HEK293T (cell line): ENCODE measurements around the gene CDH12.

Source experiments
- CTCF ChIA-PET: fragments of 350-600 bp; formaldehyde crosslinking; extraction: SDS; loops from one replicate; lab custom pipeline; 2021; ENCODE audit warnings: antibody characterized with exemption, inconsistent platforms; lab: Yijun Ruan, JAX
- POLR2A ChIA-PET: fragments of 350-600 bp; formaldehyde crosslinking; extraction: SDS; loops from one replicate; lab custom pipeline; 2020; ENCODE audit warnings: antibody characterized with exemption, inconsistent platforms; lab: Yijun Ruan, JAX
- DNase-seq: peaks from one replicate; pipeline ENCODE4 v3.0.0; 2012; ENCODE audit warnings: mixed read lengths; ENCODE audit errors: extremely low spot score
- ARNT ChIP-seq: fragments of 450-650 bp; IDR thresholded peaks from 2 replicates; pipeline ENCODE4 v1.6.1; 2017; ENCODE audit warnings: mild to moderate bottlenecking
- BHLHE40 ChIP-seq: fragments of 450-650 bp; IDR thresholded peaks from 2 replicates; pipeline ENCODE4 v1.6.1; 2016; ENCODE audit warnings: mild to moderate bottlenecking, moderate library complexity, borderline replicate concordance
- CTBP1 ChIP-seq: fragments of 450-650 bp; IDR thresholded peaks from 2 replicates; pipeline ENCODE4 v1.6.1; 2016; ENCODE audit warnings: borderline replicate concordance
- ELF4 ChIP-seq: fragments of 450-650 bp; IDR thresholded peaks from 2 replicates; pipeline ENCODE4 v1.6.1; 2017; ENCODE audit warnings: antibody characterized with exemption
- FOXA1 ChIP-seq: fragments of 450-650 bp; IDR thresholded peaks from 2 replicates; pipeline ENCODE4 v1.6.1; 2016; ENCODE audit warnings: mild to moderate bottlenecking
- FOXK2 ChIP-seq: fragments of 450-650 bp; IDR thresholded peaks from 2 replicates; pipeline ENCODE4 v1.6.1; 2016; ENCODE audit warnings: mild to moderate bottlenecking
- FOXM1 ChIP-seq: fragments of 450-650 bp; IDR thresholded peaks from 2 replicates; pipeline ENCODE4 v1.6.1; 2017; ENCODE audit warnings: mild to moderate bottlenecking, borderline replicate concordance
- HDGF ChIP-seq: fragments of 450-650 bp; IDR thresholded peaks from 2 replicates; pipeline ENCODE4 v1.6.1; 2017; ENCODE audit warnings: antibody characterized with exemption, borderline replicate concordance
- L3MBTL2 ChIP-seq: fragments of 450-650 bp; conservative IDR thresholded peaks from 2 replicates; pipeline ENCODE4 v1.6.1; 2016; ENCODE audit warnings: mild to moderate bottlenecking
- LEF1 ChIP-seq: fragments of 450-650 bp; IDR thresholded peaks from 2 replicates; pipeline ENCODE4 v1.6.1; 2017; ENCODE audit warnings: mild to moderate bottlenecking, borderline replicate concordance
- NFRKB ChIP-seq: fragments of 450-650 bp; IDR thresholded peaks from 2 replicates; pipeline ENCODE4 v1.6.1; 2016; ENCODE audit warnings: mild to moderate bottlenecking, moderate library complexity
- PKNOX1 ChIP-seq: fragments of 450-650 bp; IDR thresholded peaks from 2 replicates; pipeline ENCODE4 v1.6.1; 2016
- SP1 ChIP-seq: fragments of 450-650 bp; IDR thresholded peaks from 2 replicates; pipeline ENCODE4 v1.6.1; 2017
- SUZ12 ChIP-seq: fragments of 450-650 bp; IDR thresholded peaks from 2 replicates; pipeline ENCODE4 v1.6.1; 2016; ENCODE audit warnings: mild to moderate bottlenecking
- TARDBP ChIP-seq: fragments of 450-650 bp; IDR thresholded peaks from 2 replicates; pipeline ENCODE4 v1.6.1; 2016
- ZNF384 ChIP-seq: fragments of 450-650 bp; IDR thresholded peaks from 2 replicates; pipeline ENCODE4 v1.6.1; 2016

The CDH12 gene

GRCh38 chr5:22488427-22488826 lies 364.7 kb downstream of the CDH12 start:
- ChIA-PET POLR2A (no interaction called here), CTCF (no interaction called here)
- no peak for TF ChIP-seq TARDBP
- TF ChIP-seq SP1 = no peak
- no peak for TF ChIP-seq LEF1
- DNase-seq = no peak

- POLR2A ChIA-PET = no interaction called here
- CTCF ChIA-PET = no interaction called here
- no peak for TF ChIP-seq CTBP1
- TF ChIP-seq L3MBTL2 = no peak
- no peak for TF ChIP-seq FOXK2
- TF ChIP-seq SUZ12 = no peak
- no peak for TF ChIP-seq FOXM1
- no peak for TF ChIP-seq FOXA1
- no peak for TF ChIP-seq ARNT
- TF ChIP-seq ELF4 = no peak
- TF ChIP-seq BHLHE40 = no peak
- no peak for TF ChIP-seq NFRKB
- TF ChIP-seq ZNF384 = no peak
- TF ChIP-seq SP1 = no peak
- TF ChIP-seq HDGF = no peak
- no peak for TF ChIP-seq PKNOX1
- no peak for TF ChIP-seq TARDBP
- DNase-seq = no peak
Measured at GRCh38 chr5:22480305-22480704, 372.8 kb downstream of the CDH12 start.

DNA sequence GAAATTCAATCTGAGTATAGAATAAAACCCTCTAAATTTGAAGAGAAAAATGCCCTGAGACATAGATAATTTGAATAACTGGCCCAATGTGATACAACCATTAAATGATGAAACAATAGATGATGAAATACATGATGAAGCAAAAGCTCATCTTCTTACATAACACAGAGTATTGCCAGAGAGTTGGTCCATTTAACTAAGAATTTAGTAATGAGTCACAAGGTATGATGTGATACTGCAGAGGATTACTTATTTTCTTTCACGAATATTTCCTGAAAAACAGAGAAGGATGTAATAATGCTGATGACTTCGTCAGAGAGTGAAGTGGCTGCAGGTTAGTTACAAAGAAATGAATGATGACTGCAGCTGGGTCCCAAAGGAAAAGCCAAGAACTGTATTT lies 379.3 kb downstream of the CDH12 start:
- ChIA-PET CTCF (no interaction called here), POLR2A (no interaction called here)
- no peak for TF ChIP-seq BHLHE40
- TF ChIP-seq HDGF = no peak
- TF ChIP-seq ELF4 = no peak
- TF ChIP-seq SP1 = no peak
- TF ChIP-seq TARDBP = no peak
- TF ChIP-seq LEF1 = no peak
- no peak for TF ChIP-seq ZNF384
- DNase-seq = no peak

- POLR2A ChIA-PET = no interaction called here
- DNase-seq = no peak
- CTCF ChIA-PET = no interaction called here
Measured at GRCh38 chr5:22471154-22471553, 382.0 kb downstream of the CDH12 start.

GRCh38 chr5:22470408-22470807 lies 382.7 kb downstream of the CDH12 start:
- DNase-seq = no peak
- CTCF ChIA-PET = no interaction called here
- POLR2A ChIA-PET = no interaction called here
- TF ChIP-seq ZNF384 = no peak
- no peak for TF ChIP-seq SUZ12
- TF ChIP-seq TARDBP = no peak
- TF ChIP-seq PKNOX1 = no peak
- TF ChIP-seq L3MBTL2 = no peak
- TF ChIP-seq HDGF = no peak
- TF ChIP-seq FOXK2 = no peak
- TF ChIP-seq NFRKB = no peak
- TF ChIP-seq LEF1 = no peak
- no peak for TF ChIP-seq CTBP1
- TF ChIP-seq FOXA1 = no peak
- no peak for TF ChIP-seq BHLHE40
- TF ChIP-seq FOXM1 = no peak
- no peak for TF ChIP-seq ARNT
- no peak for TF ChIP-seq ELF4
- TF ChIP-seq SP1 = no peak

More at GRCh38 chr5:22471154-22471553, 382.0 kb downstream of the CDH12 start:
- TF ChIP-seq L3MBTL2 (no peak), BHLHE40 (no peak), NFRKB (no peak), TARDBP (no peak), FOXK2 (no peak), HDGF (no peak), FOXM1 (no peak), ARNT (no peak), SUZ12 (no peak), ZNF384 (no peak), SP1 (no peak), CTBP1 (no peak), PKNOX1 (no peak), LEF1 (no peak), FOXA1 (no peak), ELF4 (no peak)

DNA sequence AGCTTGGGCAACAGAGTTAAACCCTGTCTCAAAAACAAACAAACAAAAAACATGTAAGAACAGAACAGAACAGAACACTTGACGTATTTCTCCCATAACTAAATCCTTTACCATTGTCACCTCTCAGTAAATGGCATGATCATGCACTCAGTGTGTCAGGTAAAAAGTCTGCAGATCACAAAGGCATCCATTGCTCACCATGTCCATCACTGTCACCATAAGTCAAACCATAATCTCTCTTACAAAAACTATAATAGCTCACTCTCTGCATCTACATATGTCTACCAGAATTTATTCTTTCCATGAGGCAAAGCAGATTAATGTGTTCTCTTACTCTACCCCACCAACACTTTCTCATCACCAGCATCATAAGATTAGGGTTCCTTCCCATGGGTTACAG lies 387.5 kb downstream of the CDH12 start:
- CTCF ChIA-PET = no interaction called here
- no peak for DNase-seq
- TF ChIP-seq TARDBP = no peak
- 0 out of 2 replicates have a peak, but pooled peaks have one; percentile 29 for TF ChIP-seq PKNOX1
- TF ChIP-seq HDGF = no peak
- POLR2A ChIA-PET = no interaction called here
